Measurements from ENCODE around the gene NOL3. TPM values are rescaled to one million over a fixed set of nuclear protein-coding genes. Genes with fewer than 3 reads are reported as not detected.
A peak's percentile ranks its signal among the peaks of the same experiment; 100 is the strongest.

Gene NOL3
- total RNA-seq, 4 donors from 2014 or later = 55.5 to 95.4 (median 76.6) TPM

- H3K27ac ChIP-seq = peak overlapping the region in 1 of 4 donors; percentile 26
- peaks cover 0 to 77% (median 50%) of the 10 kb centered on the region in 4 donors for H3K4me1 ChIP-seq
- no peak overlapping the region for H3K4me3 ChIP-seq
- TF ChIP-seq EP300 (IDR thresholded peaks at IDR 0.05) (no peak), CTCF (IDR thresholded peaks at IDR 0.05) (no peak), POLR2A (IDR thresholded peaks at IDR 0.05) (no peak)
- no peak for DNase-seq (ENCODE audit: low spot score in 2 of 2)
- H3K36me3 ChIP-seq = no peaks in the 10 kb centered on the region
- WGBS, 2 donors = 55 to 75% methylated on average over 5 of the region's 5 CpGs
- H3K9me3 ChIP-seq = no peaks in the 10 kb centered on the region
- peaks cover 0 to 60% of the 10 kb centered on the region in 2 donors for H3K27me3 ChIP-seq
Measured at GRCh38 chr16:67166598-67167168, 3.7 kb upstream of the NOL3 start.

GRCh38 chr16:67167588-67167987 is 2.8 kb upstream of the NOL3 start:
- Histone ChIP-seq H3K27me3 (peaks cover 0 to 51% of the 10 kb centered on the region in 2 donors), H3K27ac (no peak overlapping the region), H3K36me3 (no peaks in the 10 kb centered on the region), H3K4me1 (peaks cover 0 to 68% (median 47%) of the 10 kb centered on the region in 4 donors), H3K4me3 (no peak overlapping the region), H3K9me3 (no peaks in the 10 kb centered on the region)
- DNase-seq (ENCODE audit: low spot score in 2 of 2) = no peak
- TF ChIP-seq EP300 (IDR thresholded peaks at IDR 0.05) (no peak), POLR2A (IDR thresholded peaks at IDR 0.05) (no peak), CTCF (IDR thresholded peaks at IDR 0.05) (no peak)
- 70 to 84% methylated on average over 6 of the region's 7 CpGs for WGBS, 2 donors

GRCh38 chr16:67169011-67169451 is 1.3 kb upstream of the NOL3 start:
- Histone ChIP-seq H3K9me3 (no peaks in the 10 kb centered on the region), H3K36me3 (no peaks in the 10 kb centered on the region), H3K4me3 (no peak overlapping the region), H3K27me3 (peaks cover 0 to 37% of the 10 kb centered on the region in 2 donors), H3K27ac (peak overlapping the region in 2 of 4 donors; percentile 83 to 94), H3K4me1 (peaks cover 0 to 65% (median 42%) of the 10 kb centered on the region in 4 donors)
- TF ChIP-seq POLR2A (IDR thresholded peaks at IDR 0.05) (no peak), CTCF (IDR thresholded peaks at IDR 0.05) (no peak), EP300 (IDR thresholded peaks at IDR 0.05) (no peak)
- WGBS, 2 donors = 21 to 53% methylated on average over 5 to 9 of the region's 9 CpGs
- DNase-seq (ENCODE audit: low spot score in 2 of 2) = no peak

GRCh38 chr16:67169642-67170167 is 633 bp upstream of the NOL3 start:
- Histone ChIP-seq H3K27ac (peak overlapping the region; percentile 83 to 94 (median 88)), H3K9me3 (no peaks in the 10 kb centered on the region), H3K4me1 (peaks cover 0 to 65% (median 43%) of the 10 kb centered on the region in 4 donors), H3K36me3 (no peaks in the 10 kb centered on the region), H3K27me3 (peaks cover 0 to 33% of the 10 kb centered on the region in 2 donors), H3K4me3 (peak overlapping the region; percentile 34 to 57 (median 40))
- WGBS, 2 donors = 6 to 8% methylated on average over 24 of the region's 24 CpGs
- TF ChIP-seq EP300 (IDR thresholded peaks at IDR 0.05) = no peak
- TF ChIP-seq POLR2A (IDR thresholded peaks at IDR 0.05) = no peak
- TF ChIP-seq CTCF (IDR thresholded peaks at IDR 0.05) = peak in 4 of 5 experiments; percentile 23 to 44 (median 34)
- DNase-seq (ENCODE audit: low spot score in 2 of 2) = peak in 1 of 2 donors; percentile 20

- WGBS, 2 donors = 34 to 36% methylated on average over 14 of the region's 14 CpGs
- peaks cover 0 to 57% (median 36%) of the 10 kb centered on the region in 4 donors for H3K4me1 ChIP-seq
- H3K36me3 ChIP-seq = no peaks in the 10 kb centered on the region
- peaks cover 0 to 19% of the 10 kb centered on the region in 2 donors for H3K27me3 ChIP-seq
- TF ChIP-seq EP300 (IDR thresholded peaks at IDR 0.05) = peak in 1 of 2 donors; percentile 36
- no peak for TF ChIP-seq POLR2A (IDR thresholded peaks at IDR 0.05)
- DNase-seq (ENCODE audit: low spot score in 2 of 2) = peak in 1 of 2 donors; percentile 32
- H3K27ac ChIP-seq = peak overlapping the region; percentile 83 to 94 (median 88)
- H3K4me3 ChIP-seq = peak overlapping the region; percentile 34 to 57 (median 40)
- H3K9me3 ChIP-seq = no peaks in the 10 kb centered on the region
Measured at GRCh38 chr16:67170949-67171649, 761 bp downstream of the NOL3 start.

All from tibial nerve (tissue), 4 donors.